C4-2B (cell line): ENCODE measurements around the gene CD93.

Experiments used
- CTCF ChIP-seq: fragments of 450-650 bp; conservative IDR thresholded peaks from 2 replicates; pipeline ENCODE4 v1.5.1; 2017; ENCODE audit warnings: mild to moderate bottlenecking
- ZFX ChIP-seq: fragments of 450-650 bp; IDR thresholded peaks from 2 replicates; pipeline ENCODE4 v1.6.1; 2017

DNA sequence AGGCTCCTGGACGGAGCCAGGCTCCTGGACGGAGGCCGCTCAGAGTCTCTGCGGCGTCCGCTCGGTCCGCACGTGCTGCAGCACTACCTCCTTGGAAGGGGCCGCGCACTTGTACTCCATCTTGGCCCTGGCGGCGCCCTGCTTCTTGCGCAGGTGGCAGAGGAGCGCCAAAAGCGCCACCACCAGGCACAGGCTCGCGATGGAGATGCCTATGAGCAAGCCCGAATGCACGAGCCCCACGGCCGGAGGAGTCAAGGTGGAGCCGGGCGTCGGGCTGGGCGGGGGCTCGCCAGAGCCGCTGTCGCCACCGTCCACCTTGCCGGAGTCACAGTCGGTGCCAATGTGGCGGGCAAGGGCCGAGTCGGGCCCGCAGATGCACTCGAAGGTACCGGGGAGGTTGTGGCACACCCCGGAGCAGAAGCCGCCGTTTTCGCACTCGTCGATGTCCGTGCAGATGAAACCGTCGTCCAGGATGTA lies 38.3 kb downstream of the CD93 start:
- TF ChIP-seq CTCF (no peak), ZFX (no peak)
